H1 (cell line): Measurements from ENCODE around the gene MRPL19. TPM values are rescaled to one million over a fixed set of nuclear protein-coding genes. Genes with fewer than 3 reads are reported as not detected.

Experiments used
- CTCF ChIA-PET: fragments of 300-600 bp; sonication (Branson Sonifier 250); formaldehyde crosslinking; loops from one replicate; lab custom pipeline; 2021; ENCODE audit not compliant: partially characterized antibody; lab: Charles Lee
- POLR2A ChIA-PET: fragments of 300-600 bp; sonication (Branson Sonifier 250); formaldehyde crosslinking; loops from one replicate; lab custom pipeline; 2021; ENCODE audit warnings: inconsistent platforms; ENCODE audit not compliant: partially characterized antibody; lab: Charles Lee
- DNase-seq, 2 experiments: peaks; one replicate each; pipeline versions ENCODE4 v3.0.0 to v3.0.0-alpha.2; 2010 to 2022; ENCODE audit warnings: low spot score in 2 of 2, low read depth in 1 of 2, mixed read lengths in 1 of 2
- FAIRE-seq: peaks from 2 replicates; lab custom pipeline; 2011; peaks lifted over from hg19 to GRCh38; lab: Jason Lieb, UNC
- H2AFZ ChIP-seq: 2 replicates; pipeline ENCODE4 v1.8.1; 2012; ENCODE audit warnings: low read length, inconsistent platforms
- H2AK5ac ChIP-seq: 2 replicates; pipeline ENCODE4 v1.6.1; 2013; ENCODE audit warnings: low read depth, low read length
- H2BK120ac ChIP-seq: replicated peaks from 2 replicates; pipeline ENCODE3; 2013; ENCODE audit warnings: low read depth, low read length, inconsistent platforms
- H2BK12ac ChIP-seq: 2 replicates; pipeline ENCODE4 v1.6.1; 2013; ENCODE audit warnings: low read depth, low read length
- H2BK15ac ChIP-seq: 2 replicates; pipeline ENCODE4 v1.6.1; 2013; ENCODE audit warnings: low read length
- H2BK20ac ChIP-seq: 2 replicates; pipeline ENCODE4 v1.6.1; 2013; ENCODE audit warnings: low read length
- H2BK5ac ChIP-seq: 2 replicates; pipeline ENCODE4 v1.6.1; 2013; ENCODE audit warnings: low read depth, low read length
- H3K14ac ChIP-seq: 2 replicates; pipeline ENCODE4 v1.6.1; 2013; ENCODE audit warnings: inconsistent platforms; ENCODE audit not compliant: insufficient read length
- H3K18ac ChIP-seq: 2 replicates; pipeline ENCODE4 v1.6.1; 2013; ENCODE audit warnings: low read length; ENCODE audit errors: extremely low read depth
- H3K23ac ChIP-seq: 2 replicates; pipeline ENCODE4 v1.6.1; 2013; ENCODE audit warnings: inconsistent platforms; ENCODE audit not compliant: insufficient read length
- H3K23me2 ChIP-seq: 2 replicates; pipeline ENCODE4 v1.6.1; 2013; ENCODE audit warnings: low read depth, low read length
- H3K27ac ChIP-seq: 2 replicates; pipeline ENCODE4 v1.6.1; 2011; ENCODE audit warnings: low read depth, low read length, inconsistent platforms
- H3K27me3 ChIP-seq, 4 experiments: replicated peaks in 1 of 4; 1 replicate in 1 of 4; 2 replicates in 3 of 4; pipeline versions ENCODE4 v1.6.1 to v1.8.1; 2011 to 2013; ENCODE audit warnings: low read length in 3 of 4, mild to moderate bottlenecking in 3 of 4, inconsistent platforms in 2 of 4, mixed read lengths in 2 of 4, moderate library complexity in 1 of 4; ENCODE audit not compliant: control insufficient read depth in 3 of 4, insufficient read depth in 3 of 4; ENCODE audit errors: extremely low read depth in 1 of 4
- H3K36me3 ChIP-seq, 4 experiments: 2 replicates each; pipeline versions ENCODE4 v1.6.1 to v1.8.1; 2011 to 2013; ENCODE audit warnings: mild to moderate bottlenecking in 4 of 4, low read length in 3 of 4, moderate library complexity in 2 of 4, control low read depth in 1 of 4, inconsistent platforms in 1 of 4; ENCODE audit not compliant: insufficient read depth in 4 of 4, control insufficient read depth in 2 of 4
- H3K4ac ChIP-seq: replicated peaks from 2 replicates; pipeline ENCODE3; 2013; ENCODE audit warnings: low read length, low read depth, mixed read lengths, inconsistent platforms; ENCODE audit not compliant: insufficient read length
- H3K4me1 ChIP-seq, 4 experiments: replicated peaks in 1 of 4; 1 replicate in 1 of 4; 2 replicates in 3 of 4; pipeline versions ENCODE4 v1.6.1 to v1.8.1; 2011 to 2013; ENCODE audit warnings: low read length in 3 of 4, inconsistent platforms in 2 of 4, mixed read lengths in 1 of 4; ENCODE audit not compliant: insufficient read depth in 4 of 4, control insufficient read depth in 3 of 4
- H3K4me2 ChIP-seq, 2 experiments: 2 replicates each; pipeline versions ENCODE4 v1.6.1 to v1.8.1; 2011 to 2013; ENCODE audit warnings: low read depth in 2 of 2, low read length in 2 of 2, control low read depth in 1 of 2, inconsistent platforms in 1 of 2, mild to moderate bottlenecking in 1 of 2; ENCODE audit not compliant: insufficient read depth in 1 of 2
- H3K4me3 ChIP-seq, 4 experiments: fragments of 200-600, 300-600 bp in 1 of 4; sonication (generic), shearing (Covaris generic), sonication (Bioruptor Twin) in 1 of 4; 2 replicates each; pipeline versions ENCODE4 v1.5.1 to v1.8.1; 2011 to 2016; ENCODE audit warnings: low read length in 4 of 4, low read depth in 3 of 4, control low read depth in 2 of 4, inconsistent platforms in 2 of 4, mild to moderate bottlenecking in 2 of 4, mixed read lengths in 1 of 4, moderate library complexity in 1 of 4; ENCODE audit not compliant: insufficient read depth in 2 of 4; ENCODE audit errors: extremely low read depth in 1 of 4
- H3K56ac ChIP-seq: replicated peaks from 2 replicates; pipeline ENCODE3; 2013; ENCODE audit warnings: low read depth, mild to moderate bottlenecking, mixed read lengths, low read length, inconsistent platforms; ENCODE audit not compliant: insufficient read length
- H3K79me1 ChIP-seq: 2 replicates; pipeline ENCODE4 v1.6.1; 2013; ENCODE audit warnings: low read depth, low read length, control low read depth
- H3K79me2 ChIP-seq, 2 experiments: 2 replicates each; pipeline versions ENCODE4 v1.6.1 to v1.8.1; 2012 to 2013; ENCODE audit warnings: low read length in 2 of 2, mild to moderate bottlenecking in 2 of 2, inconsistent platforms in 1 of 2; ENCODE audit not compliant: insufficient read depth in 2 of 2, control insufficient read depth in 1 of 2
- H3K9ac ChIP-seq, 4 experiments: replicated peaks in 1 of 4; 1 replicate in 1 of 4; 2 replicates in 3 of 4; pipeline versions ENCODE4 v1.6.1 to v1.8.1; 2011 to 2013; ENCODE audit warnings: low read depth in 3 of 4, low read length in 3 of 4, control low read depth in 2 of 4, mild to moderate bottlenecking in 2 of 4, moderate library complexity in 2 of 4, inconsistent platforms in 1 of 4; ENCODE audit errors: extremely low read depth in 1 of 4
- H3K9me3 ChIP-seq, 2 experiments: 2 replicates each; pipeline versions ENCODE4 v1.6.1 to v1.8.1; 2012 to 2013; ENCODE audit warnings: mild to moderate bottlenecking in 2 of 2, moderate library complexity in 2 of 2, control low read depth in 1 of 2, inconsistent platforms in 1 of 2, low read depth in 1 of 2, low read length in 1 of 2, mixed read lengths in 1 of 2; ENCODE audit not compliant: insufficient read depth in 2 of 2
- H4K20me1 ChIP-seq, 2 experiments: replicated peaks in 1 of 2; 2 replicates each; pipeline versions ENCODE3 to v1.8.1; 2011 to 2013; ENCODE audit warnings: inconsistent platforms in 2 of 2, low read length in 2 of 2, mild to moderate bottlenecking in 1 of 2; ENCODE audit not compliant: insufficient read depth in 2 of 2, control insufficient read depth in 1 of 2
- H4K5ac ChIP-seq: 2 replicates; pipeline ENCODE4 v1.6.1; 2013; ENCODE audit warnings: low read length, low read depth, mixed read lengths, inconsistent platforms; ENCODE audit not compliant: insufficient read length
- H4K8ac ChIP-seq: 2 replicates; pipeline ENCODE4 v1.8.0; 2013; ENCODE audit warnings: mild to moderate bottlenecking, moderate library complexity, low read length, inconsistent platforms; ENCODE audit not compliant: insufficient read depth; ENCODE audit errors: extremely low read depth
- H4K91ac ChIP-seq: replicated peaks from 2 replicates; pipeline ENCODE3; 2013; ENCODE audit warnings: low read length, mixed read lengths, inconsistent platforms; ENCODE audit not compliant: insufficient read length
- RNF2 ChIP-seq: fragments of 200-900, 300-1000 bp; sonication (generic); IDR thresholded peaks from 2 replicates; pipeline ENCODE4 v1.7.1; 2016; ENCODE audit warnings: borderline replicate concordance, low read depth, mild to moderate bottlenecking, antibody characterized with exemption, low read length; ENCODE audit not compliant: poor library complexity, severe bottlenecking; ENCODE audit errors: missing control alignments
- WGBS, 2 experiments: shearing (Covaris generic) in 1 of 2; methylation state at CpG; one replicate each; pipeline versions ENCODE4 v1.1.6 to v1.1.7; 2013 to 2015; ENCODE audit warnings: low lambda C conversion rate in 2 of 2, mixed read lengths in 2 of 2, inconsistent platforms in 1 of 2, low coverage in 1 of 2, missing lambda C conversion rate in 1 of 2; ENCODE audit not compliant: insufficient replicate concordance in 2 of 2, insufficient coverage in 1 of 2, insufficient read length in 1 of 2; ENCODE audit errors: extremely low coverage in 1 of 2, missing lambda C conversion rate in 1 of 2; 5-methylcytosine and 5-hydroxymethylcytosine counted together
- polyA plus RNA-seq, 7 experiments: library from polyadenylated mRNA; depleted of rRNA in 3 of 7; stranded (reverse) in 5 of 7; unstranded in 2 of 7; fragments of >200 nt in 5 of 7; fragments of 200-250 nt in 2 of 7; gene quantifications; 1 replicate in 5 of 7; 2 replicates in 1 of 7; 4 replicates in 1 of 7; pipeline versions ENCODE4 v1.2.1 to v1.2.3, GENCODE V29; 2011 to 2013; ENCODE audit warnings: missing spikeins in 2 of 7, mixed read lengths in 2 of 7
- total RNA-seq: library from RNA; stranded (reverse); fragmentation: NEBNext Ultra II Directional; extraction: Animal tissue kit (Norgen Biotek cat#: 25700); gene quantifications from 2 replicates; pipeline ENCODE4 v1.2.1, GENCODE V29; 2021

MRPL19 gene
- total and polyA plus RNA-seq, 2 of the 8 experiments (the other 6 are each of a cell fraction or from before 2014, with no cell fraction given), result 18.1 to 75.2 TPM

DNA sequence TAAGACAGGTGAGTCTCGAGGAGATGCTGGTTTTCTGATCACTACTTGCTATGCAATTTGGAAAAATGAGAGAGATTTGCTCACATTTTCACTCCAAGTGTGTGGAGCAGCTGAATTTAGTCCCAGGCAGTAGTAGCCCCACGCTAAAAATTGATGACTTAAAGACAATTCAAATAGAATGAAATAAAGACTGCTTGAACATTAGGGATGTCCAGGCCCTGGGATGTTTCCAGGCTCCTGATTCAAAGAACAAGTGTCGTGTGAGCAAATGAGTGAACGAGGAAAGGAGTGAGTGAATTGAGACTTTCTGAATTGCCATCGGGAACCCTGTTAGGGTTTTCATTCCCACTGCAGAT is 37.3 kb upstream of the MRPL19 start:
- no peak overlapping the region for H4K91ac ChIP-seq
- no peak overlapping the region for H2AK5ac ChIP-seq
- H2BK15ac ChIP-seq, result no peak overlapping the region
- H3K18ac ChIP-seq, result no peak overlapping the region
- no peak overlapping the region for H3K4ac ChIP-seq
- H3K9ac ChIP-seq, result no peak overlapping the region
- no peak overlapping the region for H4K5ac ChIP-seq
- no peak for TF ChIP-seq RNF2
- no peaks in the 10 kb centered on the region for H3K79me1 ChIP-seq
- ChIA-PET POLR2A (no interaction called here), CTCF (interaction anchor here (0.8 to 3.5 kb wide), 37 partner anchors 10 to 941 kb away, joined by 3 to 117 read pairs (median 7); partner anchors contain the start of gene EVA1A)
- H4K20me1 ChIP-seq, result no peaks in the 10 kb centered on the region
- H3K27ac ChIP-seq, result no peak overlapping the region
- H3K4me1 ChIP-seq, result peaks cover 0 to 4% (median 2%) of the 10 kb centered on the region in 4 experiments; a peak in 4 of 7 replicates
- H3K23ac ChIP-seq, result no peak overlapping the region
- H3K4me2 ChIP-seq, result peak overlapping the region; percentile 12 to 72; a peak in 2 of 4 replicates
- no peak overlapping the region for H3K14ac ChIP-seq
- FAIRE-seq (no peak), DNase-seq (no peak)
- H3K56ac ChIP-seq, result no peak overlapping the region
- no peaks in the 10 kb centered on the region for H3K36me3 ChIP-seq
- no peak overlapping the region for H4K8ac ChIP-seq
- peaks cover 7% of the 10 kb centered on the region; the same call in 1 of the 2 replicates for H3K23me2 ChIP-seq
- no peak overlapping the region for H2BK12ac ChIP-seq
- no peak overlapping the region for H2AFZ ChIP-seq
- no peak overlapping the region for H2BK5ac ChIP-seq
- no peak overlapping the region for H2BK120ac ChIP-seq
- no peaks in the 10 kb centered on the region; a peak in 2 of 7 replicates for H3K27me3 ChIP-seq
- no peak overlapping the region for H2BK20ac ChIP-seq
- H3K4me3 ChIP-seq, result peak overlapping the region in 1 of 4 experiments; percentile 57; a peak in 1 of 8 replicates
- WGBS, 2 experiments, result 64% methylated on average over 5 of the region's 5 CpGs; no CpG with 5 or more reads in 1 of the 2 experiments
- no peaks in the 10 kb centered on the region for H3K9me3 ChIP-seq
- no peaks in the 10 kb centered on the region for H3K79me2 ChIP-seq
